GM12891 (cell line): ENCODE results near the gene ETFA.
"Not testable (repeated sequence)": the region's sequence is repeated elsewhere in the genome, so short reads cannot be mapped to it uniquely, and the experiment has no call there.

Experiments used
- POLR2A ChIP-seq: IDR thresholded peaks from 2 replicates; pipeline ENCODE4 v1.6.1; 2011; ENCODE audit warnings: low read depth, low read length, control low read depth
- POLR2AphosphoS5 ChIP-seq: IDR thresholded peaks from 2 replicates; pipeline ENCODE4 v1.6.1; 2011; ENCODE audit warnings: low read depth, low read length, control low read depth

DNA sequence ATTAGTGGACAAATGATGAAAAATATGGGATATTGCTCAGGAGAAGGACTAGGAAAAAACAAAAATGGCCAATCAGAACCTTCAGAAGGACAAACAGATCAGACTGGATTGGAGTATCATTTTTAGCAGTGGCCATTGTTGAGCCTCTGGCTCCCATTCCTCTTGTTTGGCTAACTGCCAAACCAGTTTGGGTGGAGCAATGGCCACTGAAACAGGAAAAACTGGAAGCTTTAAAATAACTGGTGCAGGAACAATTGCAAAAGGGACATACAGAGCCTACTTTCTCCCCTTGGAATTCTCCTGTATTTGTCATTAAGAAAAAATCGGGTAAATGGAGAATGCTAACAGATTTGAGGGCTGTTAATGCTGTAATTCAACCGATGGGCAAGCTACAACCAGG is 45.5 kb downstream of the ETFA start:
- TF ChIP-seq POLR2A, POLR2AphosphoS5: not testable (repeated sequence)
